ENCODE data around the gene RP9.
A peak's percentile ranks its signal among the peaks of the same experiment; 100 is the strongest.

The RP9 gene
- 15.5 to 27.0 reads per million in 2 experiments for total RNA-seq

GRCh38 chr7:33109005-33109757 lies at the start of gene RP9:
Gene RP9, minus strand, starts transcription at chr7:33109404. Its CDS starts 32 bp downstream, at chr7:33109372.
- DNase-seq (ENCODE audit: low read depth): peak; percentile 60

DNA sequence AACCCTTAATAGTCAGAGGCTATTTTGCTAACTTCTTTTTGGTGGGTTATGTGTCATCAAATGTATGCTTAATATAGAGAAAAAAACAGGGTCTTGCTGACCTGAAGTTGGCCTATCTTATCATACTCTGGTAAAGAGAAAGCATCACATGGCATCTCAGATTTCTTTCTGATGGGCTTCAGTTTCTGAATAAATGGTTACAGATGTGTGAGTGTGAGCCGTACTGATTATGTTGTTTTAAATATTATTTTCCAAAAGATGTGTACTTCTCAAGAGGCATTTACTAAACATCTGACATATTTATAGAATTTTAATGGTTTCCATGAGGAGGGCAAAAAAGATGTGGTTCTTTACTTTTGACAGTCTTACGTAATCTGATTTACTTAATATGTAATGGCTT lies 48.6 kb upstream of the RP9 start:
- DNase-seq (ENCODE audit: low read depth): no peak

GRCh38 chr7:33157311-33157710 lies 48.1 kb upstream of the RP9 start:
- no peak for DNase-seq (ENCODE audit: low read depth)

DNA sequence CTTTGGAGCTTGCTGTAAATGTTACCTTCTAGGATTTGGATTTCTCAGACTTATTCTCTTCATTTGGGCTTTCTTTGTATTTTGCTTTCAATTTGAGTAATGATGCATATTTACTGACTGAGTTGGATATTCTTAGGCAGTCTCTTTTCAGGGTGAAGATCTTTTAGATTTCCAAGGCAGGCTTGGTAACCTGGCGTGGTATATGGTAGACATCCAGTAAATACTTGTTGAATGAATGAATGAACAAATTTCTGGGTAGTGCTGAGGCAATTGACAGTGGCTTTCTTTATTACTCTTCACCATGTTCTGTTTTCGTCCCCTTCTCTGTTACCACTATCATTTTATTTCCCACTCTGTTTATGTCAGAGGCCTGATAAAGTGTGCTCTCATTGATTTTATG lies 47.2 kb upstream of the RP9 start:
- no peak for DNase-seq (ENCODE audit: low read depth)

- DNase-seq (ENCODE audit: low read depth): no peak
These were observed 46.6 kb upstream of the RP9 start for GRCh38 chr7:33155811-33156210.

- no peak for DNase-seq (ENCODE audit: low read depth)
These were observed 42.9 kb upstream of the RP9 start for GRCh38 chr7:33152087-33152486.

GRCh38 chr7:33145156-33145555 lies 36.0 kb upstream of the RP9 start:
- no peak for DNase-seq (ENCODE audit: low read depth)

DNA sequence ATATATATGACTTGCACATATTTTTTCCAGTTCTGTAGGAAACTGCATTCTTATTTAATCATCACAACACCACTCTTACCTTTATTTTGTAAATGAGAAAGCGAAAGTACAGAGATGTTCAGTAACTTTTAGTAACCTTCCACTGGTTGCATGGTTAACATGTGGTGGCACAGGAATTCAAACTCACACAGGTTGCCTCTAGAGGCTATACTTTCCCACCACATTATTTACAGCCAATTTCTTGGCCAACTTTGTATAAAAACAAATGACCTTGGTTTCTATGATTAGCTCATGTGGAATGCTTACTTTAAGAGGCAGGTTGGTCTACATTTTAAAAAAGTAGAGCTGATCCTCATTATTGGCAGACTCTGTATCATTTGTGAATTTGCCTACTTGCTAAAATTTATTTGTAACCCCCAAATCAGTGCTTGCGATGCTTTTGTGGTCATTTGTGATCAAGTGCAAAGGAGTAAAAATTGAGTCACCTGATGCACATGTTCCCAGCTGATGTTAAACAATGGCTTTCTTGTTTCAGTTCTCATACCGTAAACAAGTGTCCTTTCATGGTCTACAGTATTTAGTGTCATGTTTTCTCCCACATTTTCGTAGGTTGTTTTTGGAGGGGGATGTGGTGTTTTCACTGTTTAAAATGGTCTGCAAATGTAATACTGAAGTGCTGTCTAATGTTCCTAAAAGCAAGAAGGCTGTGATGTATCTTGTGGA lies 35.0 kb upstream of the RP9 start:
- DNase-seq (ENCODE audit: low read depth): no peak

GRCh38 chr7:33142585-33142984 lies 33.4 kb upstream of the RP9 start:
- DNase-seq (ENCODE audit: low read depth): no peak

- no peak for DNase-seq (ENCODE audit: low read depth)
These were observed 27.9 kb upstream of the RP9 start for GRCh38 chr7:33137103-33137502.

DNA sequence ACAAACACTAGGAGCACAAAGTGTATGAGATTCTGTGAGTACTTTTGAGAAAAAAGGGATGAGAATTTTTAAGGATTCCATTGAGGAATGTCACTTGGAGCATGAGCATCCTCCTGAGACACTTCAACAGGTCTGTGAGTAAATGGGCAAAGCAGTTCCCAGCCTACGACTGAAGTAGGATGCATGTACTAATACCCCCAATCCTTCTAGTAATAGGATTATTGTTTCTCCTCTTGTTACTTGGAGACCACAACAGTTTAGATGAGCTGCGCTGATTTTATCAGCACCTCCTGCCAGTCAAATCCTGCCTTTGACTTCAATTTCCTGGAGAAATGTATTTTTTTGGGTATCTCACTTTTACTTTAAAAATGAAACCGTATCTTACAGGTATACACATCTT lies 21.0 kb upstream of the RP9 start:
- no peak for DNase-seq (ENCODE audit: low read depth)

GRCh38 chr7:33129806-33130153 lies 20.6 kb upstream of the RP9 start:
- no peak for DNase-seq (ENCODE audit: low read depth)

DNA sequence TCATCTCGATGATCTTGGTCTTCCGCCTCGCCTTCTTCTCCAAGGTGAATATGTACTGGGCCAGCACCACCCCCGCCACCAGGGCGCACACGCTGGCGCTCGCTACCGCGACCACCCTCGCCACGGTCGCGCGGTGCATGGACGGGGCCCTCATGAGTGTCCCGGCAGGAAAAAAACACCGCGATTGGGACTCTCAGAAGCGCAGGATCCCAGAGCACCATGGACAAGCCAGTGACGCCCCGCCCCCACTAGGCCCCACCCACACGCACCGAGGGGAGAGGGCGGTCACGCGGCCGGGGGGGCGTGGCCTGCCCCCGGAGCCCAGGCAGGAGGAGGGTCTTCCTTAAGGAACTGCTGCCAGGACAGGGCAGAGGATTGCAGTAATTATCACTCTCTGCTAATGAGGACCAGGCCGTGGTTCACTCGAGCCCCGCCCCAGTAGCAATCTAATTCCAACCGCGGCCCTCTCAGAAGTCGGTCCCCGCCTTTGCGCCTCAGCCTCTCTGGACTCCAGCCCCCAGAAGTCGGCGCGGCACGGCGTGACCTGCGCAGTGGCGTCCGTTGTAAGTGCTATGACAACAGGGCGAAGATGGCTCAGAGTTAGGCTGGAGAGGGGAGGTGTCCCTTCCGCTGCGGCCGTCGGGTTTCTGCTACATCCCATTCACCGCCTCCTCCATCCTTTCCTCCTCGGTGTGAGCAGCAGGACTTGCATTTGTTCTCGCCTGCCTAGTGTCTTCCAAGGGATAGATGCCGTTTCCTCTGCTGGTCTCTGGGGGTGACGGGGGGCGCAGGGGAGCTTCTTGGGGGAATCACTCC lies 20.0 kb upstream of the RP9 start, which contains the start of gene BBS9:
BBS9 (plus strand) TSS at position 575 of the 816 bp plus-strand sequence. CDS start 16,689 bp downstream, outside the sequence.
- DNase-seq (ENCODE audit: low read depth): peak; percentile 84

DNA sequence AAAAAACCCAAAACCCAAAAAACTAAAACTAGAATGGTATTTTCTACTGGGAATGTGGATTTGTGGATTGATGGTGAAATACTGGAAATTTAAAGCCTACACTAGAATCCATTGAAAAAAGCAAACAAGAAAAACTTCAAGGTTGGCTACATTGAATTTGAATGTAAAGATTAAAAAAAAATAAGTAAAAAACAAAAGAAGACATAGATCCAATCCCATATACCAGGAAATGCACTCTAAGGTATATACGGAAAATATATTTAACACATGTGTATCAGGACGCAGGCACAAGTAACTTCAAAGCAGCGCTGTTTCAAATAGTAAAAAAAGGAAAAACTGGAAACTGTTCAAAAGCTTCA lies 19.4 kb upstream of the RP9 start:
- DNase-seq (ENCODE audit: low read depth): no peak

GRCh38 chr7:33127085-33127484 lies 17.9 kb upstream of the RP9 start:
- no peak for DNase-seq (ENCODE audit: low read depth)

- no peak for DNase-seq (ENCODE audit: low read depth)
These were observed 9.2 kb upstream of the RP9 start for GRCh38 chr7:33118383-33118782.

DNA sequence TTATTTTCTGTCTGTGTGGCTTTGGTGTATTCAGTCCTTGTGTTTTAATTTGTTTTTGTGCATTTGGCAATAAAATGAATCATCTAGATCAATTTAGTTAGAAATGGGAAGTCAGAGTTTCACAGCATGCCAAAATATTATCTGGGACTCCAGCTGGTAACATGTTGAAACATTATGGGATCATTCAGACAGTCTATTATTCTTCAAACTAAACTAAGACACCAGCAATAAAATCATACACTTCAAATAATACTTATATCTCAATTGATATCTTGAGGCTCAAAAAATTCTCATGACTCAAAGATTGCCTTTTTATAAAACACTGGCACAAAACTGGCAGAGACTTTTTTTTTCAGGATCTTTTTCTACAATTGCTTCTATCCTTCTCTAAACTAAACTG lies 5.8 kb upstream of the RP9 start:
- no peak for DNase-seq (ENCODE audit: low read depth)

- DNase-seq (ENCODE audit: low read depth): no peak
These were observed 2.4 kb upstream of the RP9 start for GRCh38 chr7:33111614-33112013.

DNA sequence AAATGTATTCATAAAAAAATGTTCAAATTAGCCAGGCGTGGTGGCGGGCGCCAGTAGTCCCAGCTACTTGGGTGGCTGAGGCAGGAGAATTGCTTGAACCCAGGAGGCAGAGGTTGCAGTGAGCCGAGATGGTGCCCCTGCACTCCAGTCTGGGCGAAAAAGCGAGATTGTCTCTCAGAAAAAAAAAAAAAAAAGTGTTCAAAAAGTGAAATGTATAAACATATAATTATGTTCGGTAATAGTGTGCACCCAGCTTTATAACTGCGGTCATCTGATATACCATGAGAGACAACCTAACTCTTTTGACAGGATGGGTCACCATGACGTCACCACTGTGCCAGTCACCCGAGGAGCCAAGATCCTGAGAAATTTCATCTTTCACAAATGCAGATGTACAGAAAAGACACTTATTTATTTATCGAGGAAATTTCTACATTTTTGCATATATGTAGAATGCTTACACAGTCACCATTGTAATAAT lies 594 bp upstream of the RP9 start:
- no peak for DNase-seq (ENCODE audit: low read depth)

GRCh38 chr7:33108554-33109004 lies 625 bp downstream of the RP9 start:
- no peak for DNase-seq (ENCODE audit: low read depth)

DNA sequence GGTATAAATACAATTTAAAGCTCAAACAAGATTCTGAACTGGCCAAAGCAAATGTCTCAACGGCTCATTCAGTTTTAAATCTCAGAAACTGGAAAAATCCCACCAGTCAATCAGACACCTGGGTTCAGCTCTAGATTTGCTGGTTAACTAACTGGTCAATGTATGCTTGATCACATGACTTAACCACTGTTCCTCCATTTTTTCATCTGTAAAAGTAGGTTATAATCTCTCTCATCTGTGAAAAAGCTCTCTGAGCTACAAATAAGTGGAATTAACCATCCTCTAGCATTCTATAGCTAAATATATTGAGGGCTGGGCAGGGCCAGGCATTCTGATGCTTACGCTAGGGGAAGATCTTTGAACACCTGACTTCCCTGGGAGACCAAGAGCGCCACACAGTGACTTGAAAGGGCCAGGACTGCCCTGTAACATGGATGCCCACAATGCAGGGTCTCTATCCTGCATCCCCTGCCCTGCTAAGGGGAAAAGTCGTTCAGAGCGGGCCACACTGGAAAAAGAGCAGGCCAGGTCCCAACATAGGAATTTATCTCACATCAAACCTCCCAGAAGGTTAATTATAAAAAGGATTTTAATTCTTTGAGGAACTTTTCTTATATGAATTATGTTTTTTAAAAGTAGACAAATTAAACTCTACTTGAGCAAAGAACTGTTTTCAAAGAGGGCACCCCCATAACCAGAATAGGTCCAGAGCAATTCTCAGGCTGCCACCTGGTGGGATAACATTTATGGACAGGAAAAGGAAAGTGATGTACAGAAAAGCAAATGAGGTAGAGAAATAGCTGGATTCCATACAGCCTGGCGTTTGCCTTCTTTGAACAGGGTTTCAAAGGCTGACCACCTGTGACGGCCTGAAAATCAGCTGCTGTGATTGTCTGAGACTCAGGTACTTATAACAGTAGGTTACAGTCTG lies 1.8 kb downstream of the RP9 start:
- peak; percentile 37 for DNase-seq (ENCODE audit: low read depth)

Data from T follicular helper cell (primary cell).